K562 (cell line): ENCODE data around the gene NR4A2. TPM values are rescaled to one million over a fixed set of nuclear protein-coding genes. Genes with fewer than 3 reads are reported as not detected.

Experiments
- CBX5 ChIP-seq: IDR thresholded peaks from 2 replicates; pipeline ENCODE4 v1.6.1; 2014; ENCODE audit warnings: low read depth, borderline replicate concordance
- CEBPG ChIP-seq, 3 experiments: fragments of 200-800 bp in 1 of 3; sonication (Bioruptor generic) in 1 of 3; sonication (generic) in 1 of 3; formaldehyde crosslinking in 1 of 3; IDR thresholded peaks in 2 of 3; conservative IDR thresholded peaks in 1 of 3; 2 replicates each; pipeline versions ENCODE4 v1.6.1 to v1.8.0; 2016 to 2022; ENCODE audit warnings: missing compliant biosample characterization in 2 of 3, missing genetic modification characterization in 2 of 3, mild to moderate bottlenecking in 1 of 3, missing genetic modification reagents in 1 of 3
- CHD1 ChIP-seq: fragments of 200-600 bp; sonication (generic); IDR thresholded peaks from one replicate; pipeline ENCODE4 v1.6.1; 2012; ENCODE audit warnings: mild to moderate bottlenecking, moderate library complexity, low read length, inconsistent platforms
- NFE2 ChIP-seq: IDR thresholded peaks from 2 replicates; pipeline ENCODE4 v1.6.1; 2014; ENCODE audit warnings: antibody characterized with exemption, low read depth
- RAD21 ChIP-seq, 2 experiments: fragments of 250-450 bp in 1 of 2; fragments of 450-650 bp in 1 of 2; sonication (Bioruptor Pico) in 1 of 2; formaldehyde crosslinking in 1 of 2; IDR thresholded peaks in 1 of 2; conservative IDR thresholded peaks in 1 of 2; 2 replicates each; pipeline versions ENCODE4 v1.4.0 to v1.8.0; 2020 to 2022; ENCODE audit warnings: mild to moderate bottlenecking in 2 of 2, moderate library complexity in 1 of 2
- RFX5 ChIP-seq: IDR thresholded peaks from 2 replicates; pipeline ENCODE4 v1.6.1; 2011; ENCODE audit warnings: low read depth, mild to moderate bottlenecking, improper control_type of control experiment, low read length
- SMARCB1 ChIP-seq: IDR thresholded peaks from 2 replicates; pipeline ENCODE4 v1.6.1; 2011; ENCODE audit warnings: improper control_type of control experiment, low read depth; ENCODE audit not compliant: insufficient read length
- ZFX ChIP-seq: sonication (generic); formaldehyde crosslinking; IDR thresholded peaks from 2 replicates; pipeline ENCODE4 v1.8.0; 2022; ENCODE audit warnings: mild to moderate bottlenecking, missing genetic modification reagents, moderate library complexity
- ZNF316 ChIP-seq: fragments of 450-650 bp; IDR thresholded peaks from 2 replicates; pipeline ENCODE4 v1.6.1; 2016
- ZNF384 ChIP-seq: IDR thresholded peaks from 2 replicates; pipeline ENCODE4 v1.6.1; 2012; ENCODE audit warnings: low read depth, low read length, improper control_type of control experiment
- polyA plus RNA-seq, 8 experiments: library from polyadenylated mRNA; depleted of rRNA in 4 of 8; stranded (reverse) in 5 of 8; unstranded in 3 of 8; fragments of >200 nt; fragmentation: Nextera tagmentation in 2 of 8; fragmentation: Illumina TruSeq in 1 of 8; extraction: Ambion mirVana in 2 of 8; extraction: Trizol in 1 of 8; gene quantifications; 2 replicates each; pipeline versions ENCODE4 v1.2.1 to v1.2.3, GENCODE V29; 2011 to 2014; ENCODE audit warnings: inconsistent platforms in 1 of 8, missing spikeins in 1 of 8
- total RNA-seq, 7 experiments: library from RNA; depleted of rRNA in 6 of 7; stranded (reverse); fragments of >200 nt in 6 of 7; fragmentation: Illumina TruSeq in 2 of 7; extraction: Trizol in 2 of 7; gene quantifications; 2 replicates each; pipeline versions ENCODE4 v1.2.1 to v1.2.3, GENCODE V29; 2011 to 2021; ENCODE audit warnings: low replicate concordance in 1 of 7
- TF ChIP-seq, protein P1 (sequence below), 2 experiments: fragments of 450-650 bp in 1 of 2; IDR thresholded peaks; 2 replicates each; pipeline ENCODE4 v1.6.1; 2011 to 2017; ENCODE audit warnings: low read depth in 2 of 2, antibody characterized with exemption in 1 of 2, borderline replicate concordance in 1 of 2, low read length in 1 of 2, mild to moderate bottlenecking in 1 of 2, mixed read lengths in 1 of 2; ENCODE audit not compliant: control insufficient read depth in 1 of 2
- TF ChIP-seq, protein P2 (sequence below), 2 experiments: fragments of 450-650 bp in 1 of 2; sonication (generic) in 1 of 2; formaldehyde crosslinking; conservative IDR thresholded peaks; 2 replicates each; pipeline versions ENCODE4 v1.4.0 to v1.8.1; 2020 to 2022; ENCODE audit warnings: mild to moderate bottlenecking in 1 of 2, missing genetic modification reagents in 1 of 2
- TF ChIP-seq, protein P3 (sequence below), 3 experiments: fragments of 200-800 bp in 1 of 3; fragments of 250-450 bp in 1 of 3; fragments of 450-650 bp in 1 of 3; sonication (Bioruptor Pico) in 1 of 3; sonication (Bioruptor generic) in 1 of 3; formaldehyde crosslinking in 1 of 3; IDR thresholded peaks; 2 replicates each; pipeline versions ENCODE4 v1.6.1 to v1.8.0; 2016 to 2022; ENCODE audit warnings: mild to moderate bottlenecking in 2 of 3, missing genetic modification characterization in 2 of 3, missing compliant biosample characterization in 1 of 3, moderate library complexity in 1 of 3
- TF ChIP-seq, protein P4 (sequence below): fragments of 250-450 bp; sonication (Bioruptor Pico); IDR thresholded peaks from 2 replicates; pipeline ENCODE4 v1.5.0; 2021

The NR4A2 gene
- total and polyA plus RNA-seq, 9 of the 15 experiments (the other 6 are each of a cell fraction or from before 2014, with no cell fraction given), result 0.94 to 5.1 (median 1.3) TPM

DNA sequence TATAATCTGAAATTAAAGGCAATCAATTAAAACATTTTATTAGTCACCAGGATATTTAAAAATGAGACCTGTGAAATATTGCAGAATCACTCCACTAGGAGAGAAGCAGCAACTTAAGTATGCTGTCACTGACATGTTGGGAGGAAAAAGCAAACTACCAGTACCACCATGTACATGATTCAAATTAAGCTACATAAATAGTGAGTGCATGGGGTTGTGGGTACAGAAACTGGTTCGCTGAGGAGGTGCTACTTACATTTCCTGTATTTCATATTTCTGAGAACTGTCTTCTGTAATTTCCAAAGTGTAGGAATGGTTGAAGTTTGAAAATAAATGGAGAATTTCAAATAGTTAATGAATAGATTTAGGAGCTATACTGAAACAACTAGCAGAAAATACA, 7.9 kb upstream of the NR4A2 start (continued):
- TF ChIP-seq, protein P1, sequence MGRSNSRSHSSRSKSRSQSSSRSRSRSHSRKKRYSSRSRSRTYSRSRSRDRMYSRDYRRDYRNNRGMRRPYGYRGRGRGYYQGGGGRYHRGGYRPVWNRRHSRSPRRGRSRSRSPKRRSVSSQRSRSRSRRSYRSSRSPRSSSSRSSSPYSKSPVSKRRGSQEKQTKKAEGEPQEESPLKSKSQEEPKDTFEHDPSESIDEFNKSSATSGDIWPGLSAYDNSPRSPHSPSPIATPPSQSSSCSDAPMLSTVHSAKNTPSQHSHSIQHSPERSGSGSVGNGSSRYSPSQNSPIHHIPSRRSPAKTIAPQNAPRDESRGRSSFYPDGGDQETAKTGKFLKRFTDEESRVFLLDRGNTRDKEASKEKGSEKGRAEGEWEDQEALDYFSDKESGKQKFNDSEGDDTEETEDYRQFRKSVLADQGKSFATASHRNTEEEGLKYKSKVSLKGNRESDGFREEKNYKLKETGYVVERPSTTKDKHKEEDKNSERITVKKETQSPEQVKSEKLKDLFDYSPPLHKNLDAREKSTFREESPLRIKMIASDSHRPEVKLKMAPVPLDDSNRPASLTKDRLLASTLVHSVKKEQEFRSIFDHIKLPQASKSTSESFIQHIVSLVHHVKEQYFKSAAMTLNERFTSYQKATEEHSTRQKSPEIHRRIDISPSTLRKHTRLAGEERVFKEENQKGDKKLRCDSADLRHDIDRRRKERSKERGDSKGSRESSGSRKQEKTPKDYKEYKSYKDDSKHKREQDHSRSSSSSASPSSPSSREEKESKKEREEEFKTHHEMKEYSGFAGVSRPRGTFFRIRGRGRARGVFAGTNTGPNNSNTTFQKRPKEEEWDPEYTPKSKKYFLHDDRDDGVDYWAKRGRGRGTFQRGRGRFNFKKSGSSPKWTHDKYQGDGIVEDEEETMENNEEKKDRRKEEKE (IDR thresholded peaks at IDR 0.05; ENCODE audit: borderline replicate concordance in 1 of 2, control insufficient read depth in 1 of 2, low read depth in 2 of 2, low read length in 1 of 2), result 0 out of 4 replicates have a peak, but pooled peaks of 1 of the 2 experiments have one; percentile 18
- TF ChIP-seq CBX5, result no peak
- TF ChIP-seq, protein P2, sequence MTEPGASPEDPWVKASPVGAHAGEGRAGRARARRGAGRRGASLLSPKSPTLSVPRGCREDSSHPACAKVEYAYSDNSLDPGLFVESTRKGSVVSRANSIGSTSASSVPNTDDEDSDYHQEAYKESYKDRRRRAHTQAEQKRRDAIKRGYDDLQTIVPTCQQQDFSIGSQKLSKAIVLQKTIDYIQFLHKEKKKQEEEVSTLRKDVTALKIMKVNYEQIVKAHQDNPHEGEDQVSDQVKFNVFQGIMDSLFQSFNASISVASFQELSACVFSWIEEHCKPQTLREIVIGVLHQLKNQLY (CRISPR knock-in tag; conservative IDR thresholded peaks at IDR 0.05), result no peak
- peak; percentile 56 for TF ChIP-seq NFE2
- no peak for TF ChIP-seq CEBPG (CRISPR knock-in tag; IDR thresholded peaks at IDR 0.05)
- TF ChIP-seq CEBPG (tag; conservative IDR thresholded peaks at IDR 0.05 in 1 of 2, IDR thresholded peaks at IDR 0.05 in 1 of 2), result no peak
- TF ChIP-seq, protein P3, sequence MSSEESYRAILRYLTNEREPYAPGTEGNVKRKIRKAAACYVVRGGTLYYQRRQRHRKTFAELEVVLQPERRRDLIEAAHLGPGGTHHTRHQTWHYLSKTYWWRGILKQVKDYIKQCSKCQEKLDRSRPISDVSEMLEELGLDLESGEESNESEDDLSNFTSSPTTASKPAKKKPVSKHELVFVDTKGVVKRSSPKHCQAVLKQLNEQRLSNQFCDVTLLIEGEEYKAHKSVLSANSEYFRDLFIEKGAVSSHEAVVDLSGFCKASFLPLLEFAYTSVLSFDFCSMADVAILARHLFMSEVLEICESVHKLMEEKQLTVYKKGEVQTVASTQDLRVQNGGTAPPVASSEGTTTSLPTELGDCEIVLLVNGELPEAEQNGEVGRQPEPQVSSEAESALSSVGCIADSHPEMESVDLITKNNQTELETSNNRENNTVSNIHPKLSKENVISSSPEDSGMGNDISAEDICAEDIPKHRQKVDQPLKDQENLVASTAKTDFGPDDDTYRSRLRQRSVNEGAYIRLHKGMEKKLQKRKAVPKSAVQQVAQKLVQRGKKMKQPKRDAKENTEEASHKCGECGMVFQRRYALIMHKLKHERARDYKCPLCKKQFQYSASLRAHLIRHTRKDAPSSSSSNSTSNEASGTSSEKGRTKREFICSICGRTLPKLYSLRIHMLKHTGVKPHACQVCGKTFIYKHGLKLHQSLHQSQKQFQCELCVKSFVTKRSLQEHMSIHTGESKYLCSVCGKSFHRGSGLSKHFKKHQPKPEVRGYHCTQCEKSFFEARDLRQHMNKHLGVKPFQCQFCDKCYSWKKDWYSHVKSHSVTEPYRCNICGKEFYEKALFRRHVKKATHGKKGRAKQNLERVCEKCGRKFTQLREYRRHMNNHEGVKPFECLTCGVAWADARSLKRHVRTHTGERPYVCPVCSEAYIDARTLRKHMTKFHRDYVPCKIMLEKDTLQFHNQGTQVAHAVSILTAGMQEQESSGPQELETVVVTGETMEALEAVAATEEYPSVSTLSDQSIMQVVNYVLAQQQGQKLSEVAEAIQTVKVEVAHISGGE (CRISPR knock-in tag; IDR thresholded peaks at IDR 0.05), result no peak
- no peak for TF ChIP-seq RFX5
- 0 out of 4 replicates have a peak, but pooled peaks of 1 of the 2 experiments have one; percentile 5 for TF ChIP-seq RAD21 (CRISPR knock-in tag; conservative IDR thresholded peaks at IDR 0.05 in 1 of 2, IDR thresholded peaks at IDR 0.05 in 1 of 2)
- TF ChIP-seq ZFX (CRISPR knock-in tag), result no peak
- TF ChIP-seq ZNF316, result no peak
- TF ChIP-seq SMARCB1, result peak; percentile 42
- peak; percentile 18 for TF ChIP-seq CHD1
- TF ChIP-seq, protein P4, sequence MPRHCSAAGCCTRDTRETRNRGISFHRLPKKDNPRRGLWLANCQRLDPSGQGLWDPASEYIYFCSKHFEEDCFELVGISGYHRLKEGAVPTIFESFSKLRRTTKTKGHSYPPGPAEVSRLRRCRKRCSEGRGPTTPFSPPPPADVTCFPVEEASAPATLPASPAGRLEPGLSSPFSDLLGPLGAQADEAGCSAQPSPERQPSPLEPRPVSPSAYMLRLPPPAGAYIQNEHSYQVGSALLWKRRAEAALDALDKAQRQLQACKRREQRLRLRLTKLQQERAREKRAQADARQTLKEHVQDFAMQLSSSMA (CRISPR knock-in tag), result no peak
- no peak for TF ChIP-seq ZNF384
- TF ChIP-seq, all 486 proteins: peak for 12
